T follicular helper cell (primary cell): ENCODE data around the gene LEUTX.
"Not testable (repeated sequence)": the region's sequence is repeated elsewhere in the genome, so short reads cannot be mapped to it uniquely, and the experiment has no call there.

Experiments used
- DNase-seq: peaks from one replicate; pipeline ENCODE4 v3.0.0-alpha.2; 2020; ENCODE audit warnings: low read depth
- total RNA-seq, 2 experiments: gene quantifications; one replicate each; lab custom pipeline; 2026; lab: John Stamatoyannopoulos, UW

The LEUTX gene
- 0 reads per million in 2 experiments for total RNA-seq

DNA sequence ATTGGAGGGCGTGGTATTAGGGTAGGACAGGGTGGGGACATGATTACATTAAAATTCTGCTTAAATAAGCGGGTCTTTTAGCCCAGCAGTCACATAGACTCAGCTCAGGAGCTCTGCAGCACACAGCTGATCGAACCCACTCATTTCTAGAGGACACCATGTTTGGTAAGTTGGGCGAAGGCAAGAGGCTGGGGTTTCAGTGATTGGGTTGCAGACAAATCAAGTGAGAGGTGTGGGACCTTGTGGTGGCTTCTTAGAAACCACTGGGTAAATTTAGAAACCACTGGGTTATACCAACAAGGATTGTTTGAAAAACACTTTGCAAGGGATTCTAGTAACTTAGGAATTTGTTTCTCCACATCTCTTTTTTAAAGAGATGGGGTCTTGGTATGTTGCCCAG lies at the start of gene LEUTX:
Gene LEUTX (plus strand): TSS at position 92 of the 400 bp plus-strand sequence. CDS start 67 bp downstream, at position 159.
- no peak for DNase-seq

GRCh38 chr19:39729594-39729993 lies 49.1 kb upstream of the LEUTX start:
- DNase-seq: no peak

- no peak for DNase-seq
Measured at GRCh38 chr19:39731685-39732084, 47.0 kb upstream of the LEUTX start.

- DNase-seq: no peak
Measured at GRCh38 chr19:39733841-39734240, 44.8 kb upstream of the LEUTX start.

- no peak for DNase-seq
Measured at GRCh38 chr19:39735688-39736087, 43.0 kb upstream of the LEUTX start.

DNA sequence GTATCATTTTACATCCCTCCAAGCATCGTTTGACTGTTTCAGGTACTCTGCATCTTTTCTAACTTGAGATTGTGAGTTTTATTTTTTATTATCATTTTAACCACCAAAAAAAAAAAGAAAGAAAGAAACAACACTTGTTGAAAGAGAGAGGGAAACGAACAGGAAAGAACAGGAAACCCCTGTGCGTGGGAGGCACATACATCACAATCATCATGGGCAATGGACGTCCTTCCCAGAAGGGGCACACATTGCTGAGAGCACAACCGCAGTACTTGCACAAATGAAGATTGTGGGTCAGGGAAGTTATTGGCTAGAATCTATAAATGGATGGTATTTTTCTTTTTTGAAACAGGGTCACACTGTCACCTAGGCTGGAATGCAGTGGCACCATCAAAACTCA lies 42.6 kb upstream of the LEUTX start:
- no peak for DNase-seq

- no peak for DNase-seq
Measured at GRCh38 chr19:39737351-39737750, 41.3 kb upstream of the LEUTX start.

- DNase-seq: no peak
Measured at GRCh38 chr19:39737891-39738290, 40.8 kb upstream of the LEUTX start, which contains the start of gene CLC. TSS of gene CLC (minus strand) at chr19:39738029. CDS start at chr19:39737952, 77 bp downstream.

- no peak for DNase-seq
Measured at GRCh38 chr19:39738814-39739213, 39.8 kb upstream of the LEUTX start.

DNA sequence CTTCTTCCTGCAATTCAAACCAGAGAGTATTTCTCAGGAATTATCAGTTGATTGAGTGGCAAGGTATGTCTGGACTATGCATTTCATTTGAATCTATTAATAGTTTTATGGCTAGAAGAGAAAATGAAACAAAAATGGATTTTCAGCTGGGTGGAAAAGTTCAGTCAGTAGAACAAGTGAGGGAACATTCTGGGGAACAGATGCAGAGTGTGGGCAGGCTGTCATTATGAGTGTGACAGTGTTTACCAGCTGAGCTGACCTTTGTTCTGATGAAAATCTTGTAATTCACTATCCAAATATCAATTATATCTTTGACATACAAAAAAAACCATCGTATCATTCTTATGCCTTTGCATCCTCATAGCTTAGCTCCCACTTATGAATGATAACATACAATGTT lies 38.3 kb upstream of the LEUTX start:
- no peak for DNase-seq

- no peak for DNase-seq
Measured at GRCh38 chr19:39745643-39746042, 33.0 kb upstream of the LEUTX start.

DNA sequence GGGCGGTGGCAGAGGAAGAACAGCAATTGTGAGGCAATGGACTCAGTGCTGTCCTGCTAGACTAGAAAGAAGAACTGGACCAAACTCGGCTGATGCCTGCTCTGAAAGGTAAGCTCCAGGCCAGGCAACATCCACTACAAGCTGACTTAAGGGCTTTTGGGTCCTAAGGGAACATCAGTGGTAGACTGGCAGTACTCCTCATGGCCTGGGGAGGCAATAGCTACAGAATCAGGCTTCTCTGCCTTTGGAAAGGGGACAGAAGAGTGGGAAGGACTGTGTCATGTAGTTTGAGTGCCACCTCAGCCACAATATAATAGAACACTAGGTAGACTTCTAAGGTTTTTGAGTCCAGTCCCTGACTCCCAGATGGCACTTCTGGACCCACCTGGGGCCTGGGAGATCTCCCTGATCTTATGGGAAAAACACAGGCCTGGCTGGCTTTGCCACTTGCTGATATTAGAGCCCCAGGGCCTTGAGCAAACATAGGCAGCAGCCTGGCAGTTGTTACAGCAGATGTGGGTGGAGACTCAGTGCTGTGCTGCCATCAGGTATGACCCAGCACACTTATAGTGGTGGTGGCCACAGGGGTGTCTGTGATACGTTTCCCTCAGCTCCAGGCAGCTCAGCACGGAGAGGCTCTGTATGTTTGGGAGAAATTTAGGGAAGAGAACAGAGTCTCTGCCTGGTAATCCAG lies 31.7 kb upstream of the LEUTX start:
- no peak for DNase-seq

- no peak for DNase-seq
Measured at GRCh38 chr19:39749981-39750380, 28.7 kb upstream of the LEUTX start.

GRCh38 chr19:39752390-39752789 lies 26.3 kb upstream of the LEUTX start:
- no peak for DNase-seq

- no peak for DNase-seq
Measured at GRCh38 chr19:39752795-39753194, 25.9 kb upstream of the LEUTX start.

DNA sequence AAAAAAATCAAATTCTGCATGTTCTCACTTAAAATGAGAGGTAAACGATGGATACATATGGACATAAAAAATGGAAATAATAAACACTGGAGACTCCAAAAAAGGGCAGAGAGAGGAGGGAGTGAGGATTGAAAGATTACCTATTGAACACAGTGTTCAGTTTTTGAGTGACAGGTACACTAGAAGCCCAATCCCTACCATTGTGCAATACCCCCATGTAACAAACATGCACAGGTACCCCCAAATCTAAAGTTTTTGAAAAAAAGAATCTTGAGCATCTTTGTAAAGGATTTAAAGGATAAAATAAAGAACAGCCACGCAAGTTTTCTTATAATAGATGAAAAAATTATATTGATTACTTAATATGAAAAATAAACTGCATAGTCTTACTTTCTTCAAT lies 24.1 kb upstream of the LEUTX start:
- no peak for DNase-seq

DNA sequence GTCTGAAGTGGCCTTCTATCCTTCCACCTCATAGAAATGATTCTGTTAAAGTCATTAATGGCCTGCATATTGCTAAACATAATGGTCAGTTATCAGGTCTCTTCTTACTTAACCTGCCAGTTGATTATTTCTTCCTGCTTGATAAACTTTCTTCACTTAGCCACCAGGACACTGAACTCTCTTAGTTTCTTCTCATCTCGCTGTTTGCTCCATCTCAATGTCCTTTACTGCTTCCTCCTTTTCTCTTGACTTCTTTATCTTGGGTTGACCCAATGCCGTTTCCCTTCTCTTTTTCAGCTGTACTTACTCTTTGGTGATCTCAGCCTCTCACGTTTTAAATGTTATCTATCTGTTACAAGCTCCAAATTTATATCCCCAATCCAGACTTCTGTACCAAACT lies 23.7 kb upstream of the LEUTX start:
- DNase-seq: no peak

GRCh38 chr19:39759457-39760184 lies 19.0 kb upstream of the LEUTX start:
- DNase-seq: no peak

DNA sequence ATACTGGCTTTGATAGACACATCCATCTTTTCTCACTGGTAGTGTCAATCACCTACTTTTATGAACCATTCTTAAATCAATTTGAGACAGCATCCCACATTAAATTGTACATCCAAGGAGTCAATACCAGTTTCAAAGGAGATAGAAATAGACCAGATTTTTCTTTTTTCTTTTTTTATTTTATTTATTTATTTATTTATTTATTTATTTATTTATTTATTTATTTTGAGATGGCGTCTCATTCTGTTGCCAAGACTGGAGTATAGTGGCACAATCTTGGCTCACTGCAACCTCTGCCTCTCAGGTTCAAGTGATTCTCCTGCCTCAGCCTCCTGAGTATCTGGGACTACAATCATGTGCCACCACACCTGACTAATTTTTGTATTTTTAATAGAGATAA lies 16.8 kb upstream of the LEUTX start:
- not testable (repeated sequence) for DNase-seq

GRCh38 chr19:39765091-39766076 lies 13.3 kb upstream of the LEUTX start:
- DNase-seq: peak; percentile 3

DNA sequence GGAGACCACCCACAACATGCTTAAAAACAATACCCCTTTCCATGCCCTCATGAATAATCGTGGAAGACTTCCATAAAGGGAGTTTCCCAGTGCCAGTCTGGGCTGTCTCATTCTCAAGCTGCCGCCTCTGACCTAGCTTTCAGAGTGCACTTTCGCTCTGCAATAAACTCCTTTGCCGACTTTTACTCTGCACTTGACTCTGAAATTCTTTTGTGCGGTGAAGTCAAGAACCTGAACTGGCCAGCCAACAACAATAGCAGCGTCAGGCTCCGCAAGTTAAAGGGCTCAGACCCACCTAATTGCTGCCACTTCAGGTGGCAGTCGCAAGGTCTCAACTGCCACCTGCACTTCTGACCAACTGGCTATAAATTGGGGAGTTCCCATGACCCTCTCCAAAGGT lies 10.3 kb upstream of the LEUTX start:
- DNase-seq: no peak

GRCh38 chr19:39768786-39769185 lies 9.9 kb upstream of the LEUTX start:
- no peak for DNase-seq
